ENCODE results near the gene IZUMO1.

The IZUMO1 gene

GRCh38 chr19:48742096-48742495, 4.6 kb downstream of the IZUMO1 start:
- Histone ChIP-seq H2BK5ac (ENCODE audit: low read depth, low read length, poor library complexity) (no peak overlapping the region), H3K23ac (ENCODE audit: low read length) (no peak overlapping the region), H3K27ac (ENCODE audit: low read depth, low read length) (no peak overlapping the region), H2AFZ (ENCODE audit: insufficient read depth, low read length, poor library complexity) (no peak overlapping the region), H3K4me1 (ENCODE audit: control insufficient read depth in 1 of 2, insufficient read depth in 2 of 2, low read length in 2 of 2) (peaks cover 10 to 11% of the 10 kb centered on the region in 2 experiments), H3K9ac (ENCODE audit: low read length) (no peak overlapping the region), H3K79me2 (ENCODE audit: control insufficient read depth, insufficient read depth, low read length, poor library complexity) (no peaks in the 10 kb centered on the region), H2AK5ac (ENCODE audit: low read length) (no peak overlapping the region), H3K27me3 (ENCODE audit: insufficient read depth, low read length) (peaks cover 16% of the 10 kb centered on the region), H2BK12ac (ENCODE audit: low read length) (no peak overlapping the region), H3K36me3 (ENCODE audit: control insufficient read depth in 1 of 2, insufficient read depth in 2 of 2, low read length in 2 of 2) (no peaks in the 10 kb centered on the region), H4K91ac (ENCODE audit: low read depth, low read length) (no peak overlapping the region), H4K12ac (ENCODE audit: low read depth, low read length) (no peak overlapping the region), H3K79me1 (ENCODE audit: low read length) (peaks cover 6% of the 10 kb centered on the region), H4K8ac (ENCODE audit: low read depth, low read length) (no peak overlapping the region), H3K9me3 (ENCODE audit: insufficient read depth, low read depth, low read length) (peaks cover 8% of the 10 kb centered on the region), H3K4me2 (ENCODE audit: low read length) (no peak overlapping the region), H3K18ac (ENCODE audit: low read length) (no peak overlapping the region), H3K4ac (ENCODE audit: low read depth, low read length) (no peak overlapping the region), H3K14ac (ENCODE audit: low read length) (no peak overlapping the region), H3K4me3 (ENCODE audit: low read depth, low read length) (no peak overlapping the region), H2BK120ac (ENCODE audit: insufficient read depth, low read length, poor library complexity) (no peak overlapping the region)
- no peak for DNase-seq
- WGBS (ENCODE audit: extremely low coverage, insufficient coverage, insufficient read length) = no CpG with 5 or more reads among the region's 11 CpGs

GRCh38 chr19:48741129-48741999, 5.3 kb downstream of the IZUMO1 start:
- Histone ChIP-seq H2BK120ac (ENCODE audit: insufficient read depth, low read length, poor library complexity) (no peak overlapping the region), H2BK12ac (ENCODE audit: low read length) (no peak overlapping the region), H3K18ac (ENCODE audit: low read length) (no peak overlapping the region), H4K8ac (ENCODE audit: low read depth, low read length) (no peak overlapping the region), H2AFZ (ENCODE audit: insufficient read depth, low read length, poor library complexity) (no peak overlapping the region), H3K4me1 (ENCODE audit: control insufficient read depth in 1 of 2, insufficient read depth in 2 of 2, low read length in 2 of 2) (peaks cover 9 to 10% of the 10 kb centered on the region in 2 experiments), H3K9ac (ENCODE audit: low read length) (no peak overlapping the region), H3K9me3 (ENCODE audit: insufficient read depth, low read depth, low read length) (peaks cover 8% of the 10 kb centered on the region), H3K14ac (ENCODE audit: low read length) (no peak overlapping the region), H3K27me3 (ENCODE audit: insufficient read depth, low read length) (peaks cover 16% of the 10 kb centered on the region), H3K4me2 (ENCODE audit: low read length) (no peak overlapping the region), H3K79me1 (ENCODE audit: low read length) (peaks cover 4% of the 10 kb centered on the region), H4K91ac (ENCODE audit: low read depth, low read length) (no peak overlapping the region), H3K36me3 (ENCODE audit: control insufficient read depth in 1 of 2, insufficient read depth in 2 of 2, low read length in 2 of 2) (no peaks in the 10 kb centered on the region), H3K23ac (ENCODE audit: low read length) (no peak overlapping the region), H2BK5ac (ENCODE audit: low read depth, low read length, poor library complexity) (no peak overlapping the region), H2AK5ac (ENCODE audit: low read length) (no peak overlapping the region), H3K79me2 (ENCODE audit: control insufficient read depth, insufficient read depth, low read length, poor library complexity) (no peaks in the 10 kb centered on the region), H3K27ac (ENCODE audit: low read depth, low read length) (no peak overlapping the region), H3K4me3 (ENCODE audit: low read depth, low read length) (no peak overlapping the region), H4K12ac (ENCODE audit: low read depth, low read length) (no peak overlapping the region), H3K4ac (ENCODE audit: low read depth, low read length) (no peak overlapping the region)
- no CpG with 5 or more reads among the region's 35 CpGs for WGBS (ENCODE audit: extremely low coverage, insufficient coverage, insufficient read length)
- peak in 1 of 2 donors; percentile 23 for DNase-seq

GRCh38 chr19:48740164-48740972, 6.3 kb downstream of the IZUMO1 start, which contains the start of gene RASIP1:
Gene RASIP1, minus strand, starts transcription at chr19:48740610. Its CDS starts 328 bp downstream, at chr19:48740282.
- no peak within 1 kb of the TSS for H3K18ac ChIP-seq (ENCODE audit: low read length)
- no peak within 1 kb of the TSS for H4K91ac ChIP-seq (ENCODE audit: low read depth, low read length)
- H2BK5ac ChIP-seq (ENCODE audit: low read depth, low read length, poor library complexity) = no peak within 1 kb of the TSS
- H2AFZ ChIP-seq (ENCODE audit: insufficient read depth, low read length, poor library complexity) = no peak within 1 kb of the TSS
- H2BK12ac ChIP-seq (ENCODE audit: low read length) = no peak within 1 kb of the TSS
- no peak within 1 kb of the TSS for H3K27ac ChIP-seq (ENCODE audit: low read depth, low read length)
- peaks cover 16% of the 10 kb centered on the region for H3K27me3 ChIP-seq (ENCODE audit: insufficient read depth, low read length)
- H3K23ac ChIP-seq (ENCODE audit: low read length) = no peak within 1 kb of the TSS
- H3K79me2 ChIP-seq (ENCODE audit: control insufficient read depth, insufficient read depth, low read length, poor library complexity) = no peaks in the 10 kb centered on the region
- H4K8ac ChIP-seq (ENCODE audit: low read depth, low read length) = no peak within 1 kb of the TSS
- peaks cover 4% of the 10 kb centered on the region for H3K79me1 ChIP-seq (ENCODE audit: low read length)
- no peak for DNase-seq
- H3K14ac ChIP-seq (ENCODE audit: low read length) = no peak within 1 kb of the TSS
- H4K12ac ChIP-seq (ENCODE audit: low read depth, low read length) = no peak within 1 kb of the TSS
- peak within 1 kb of the TSS; percentile 33 for H3K4me3 ChIP-seq (ENCODE audit: low read depth, low read length)
- peaks cover 4% of the 10 kb centered on the region for H3K9me3 ChIP-seq (ENCODE audit: insufficient read depth, low read depth, low read length)
- peak within 1 kb of the TSS; percentile 72 for H3K4me2 ChIP-seq (ENCODE audit: low read length)
- H3K4ac ChIP-seq (ENCODE audit: low read depth, low read length) = no peak within 1 kb of the TSS
- WGBS (ENCODE audit: extremely low coverage, insufficient coverage, insufficient read length) = no CpG with 5 or more reads among the region's 27 CpGs
- no peak within 1 kb of the TSS for H3K9ac ChIP-seq (ENCODE audit: low read length)
- no peaks in the 10 kb centered on the region for H3K36me3 ChIP-seq (ENCODE audit: control insufficient read depth in 1 of 2, insufficient read depth in 2 of 2, low read length in 2 of 2)
- H2AK5ac ChIP-seq (ENCODE audit: low read length) = no peak within 1 kb of the TSS
- no peak within 1 kb of the TSS for H2BK120ac ChIP-seq (ENCODE audit: insufficient read depth, low read length, poor library complexity)
- H3K4me1 ChIP-seq (ENCODE audit: control insufficient read depth in 1 of 2, insufficient read depth in 2 of 2, low read length in 2 of 2) = peaks cover 9 to 10% of the 10 kb centered on the region in 2 experiments

- no peak overlapping the region for H4K8ac ChIP-seq (ENCODE audit: low read depth, low read length)
- WGBS (ENCODE audit: extremely low coverage, insufficient coverage, insufficient read length) = no CpG with 5 or more reads among the region's 51 CpGs
- H4K91ac ChIP-seq (ENCODE audit: low read depth, low read length) = peak overlapping the region; percentile 4
- H3K27ac ChIP-seq (ENCODE audit: low read depth, low read length) = no peak overlapping the region
- no peak overlapping the region for H2BK5ac ChIP-seq (ENCODE audit: low read depth, low read length, poor library complexity)
- DNase-seq = no peak
- H3K18ac ChIP-seq (ENCODE audit: low read length) = no peak overlapping the region
- H2BK120ac ChIP-seq (ENCODE audit: insufficient read depth, low read length, poor library complexity) = no peak overlapping the region
- no peak overlapping the region for H3K23ac ChIP-seq (ENCODE audit: low read length)
- H3K79me2 ChIP-seq (ENCODE audit: control insufficient read depth, insufficient read depth, low read length, poor library complexity) = no peaks in the 10 kb centered on the region
- no peak overlapping the region for H2AK5ac ChIP-seq (ENCODE audit: low read length)
- peaks cover 8% of the 10 kb centered on the region for H3K79me1 ChIP-seq (ENCODE audit: low read length)
- H2AFZ ChIP-seq (ENCODE audit: insufficient read depth, low read length, poor library complexity) = peak overlapping the region; percentile 52
- no peaks in the 10 kb centered on the region for H3K36me3 ChIP-seq (ENCODE audit: control insufficient read depth in 1 of 2, insufficient read depth in 2 of 2, low read length in 2 of 2)
- H3K4me2 ChIP-seq (ENCODE audit: low read length) = peak overlapping the region; percentile 72
- peaks cover 9 to 10% of the 10 kb centered on the region in 2 experiments for H3K4me1 ChIP-seq (ENCODE audit: control insufficient read depth in 1 of 2, insufficient read depth in 2 of 2, low read length in 2 of 2)
- no peak overlapping the region for H2BK12ac ChIP-seq (ENCODE audit: low read length)
- peaks cover 4% of the 10 kb centered on the region for H3K9me3 ChIP-seq (ENCODE audit: insufficient read depth, low read depth, low read length)
- peaks cover 16% of the 10 kb centered on the region for H3K27me3 ChIP-seq (ENCODE audit: insufficient read depth, low read length)
- H3K9ac ChIP-seq (ENCODE audit: low read length) = no peak overlapping the region
- no peak overlapping the region for H3K14ac ChIP-seq (ENCODE audit: low read length)
- H3K4me3 ChIP-seq (ENCODE audit: low read depth, low read length) = peak overlapping the region; percentile 33
- H4K12ac ChIP-seq (ENCODE audit: low read depth, low read length) = no peak overlapping the region
- H3K4ac ChIP-seq (ENCODE audit: low read depth, low read length) = no peak overlapping the region
Measured at GRCh38 chr19:48739404-48740163, 7.1 kb downstream of the IZUMO1 start.

All from trophoblast cell (in vitro differentiated cells and primary cell).